Stimulated activated CD8-positive, alpha-beta memory T cell treated with anti-CD3 and anti-CD28 coated beads, Interleukin-7, amount 100 ng/mL, for 48 hours (primary cell): ENCODE measurements around the gene HABP2.

Experiments
- DNase-seq, 2 donors: peaks; one replicate each; pipeline ENCODE4 v3.0.0-alpha.2; 2020; ENCODE audit warnings: low read depth in 1 of 2; ENCODE audit errors: extremely low read depth in 1 of 2

HABP2 gene

DNA sequence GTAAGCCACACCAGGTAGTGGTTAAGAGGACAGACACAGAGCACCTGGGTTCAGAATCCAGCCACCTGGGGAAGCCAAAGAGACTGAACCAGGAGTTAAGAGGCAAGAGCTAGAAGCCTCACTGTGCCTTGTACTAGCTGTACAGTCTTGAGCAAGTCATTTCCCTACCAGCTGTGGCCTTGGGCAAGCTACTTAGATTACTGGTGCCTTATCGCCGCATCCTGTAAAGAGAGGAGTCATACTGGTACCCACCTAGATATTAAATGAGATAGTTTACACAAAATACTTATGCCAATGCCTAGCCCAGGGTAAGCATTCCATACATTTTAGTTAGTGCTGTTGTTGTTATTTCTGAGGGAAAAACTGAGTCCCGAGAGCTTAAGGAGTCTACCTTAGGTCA, 47.7 kb downstream of the HABP2 start:
- no peak for DNase-seq

DNA sequence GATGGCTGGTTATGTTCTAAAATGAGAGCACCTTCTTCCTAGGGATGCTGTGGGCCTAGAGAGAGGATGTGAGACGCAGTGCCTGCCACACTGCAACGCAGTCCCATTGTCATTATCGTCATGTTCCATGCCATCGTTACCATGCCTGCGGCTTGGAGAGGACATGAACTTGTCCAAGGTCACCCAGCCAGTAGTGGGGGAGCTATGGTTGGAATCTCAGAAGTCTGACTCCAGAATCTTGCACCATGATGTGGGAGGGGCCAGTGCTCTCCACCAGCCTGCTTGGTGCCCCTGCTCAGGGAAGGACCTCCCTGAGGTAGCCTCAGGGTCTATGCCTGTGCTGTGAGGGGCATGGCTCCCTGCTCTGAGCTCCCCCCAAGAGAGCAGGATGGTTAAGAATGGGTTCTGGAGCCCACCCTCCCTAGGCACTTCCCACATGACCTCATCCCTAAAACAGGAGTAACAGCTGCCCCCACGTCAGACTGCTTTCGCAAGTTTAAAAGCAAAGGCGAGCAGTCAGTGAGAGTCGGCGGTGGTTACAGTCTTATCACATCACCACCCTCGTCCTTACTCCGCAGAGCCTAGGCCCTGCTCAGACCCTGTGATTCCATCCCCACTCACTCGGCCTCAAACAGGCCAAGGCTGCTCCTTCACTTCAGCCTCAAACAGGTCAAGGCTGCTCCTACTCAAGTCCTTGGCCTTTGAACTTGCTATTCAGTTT, 50.4 kb downstream of the HABP2 start:
- DNase-seq = no peak

DNA sequence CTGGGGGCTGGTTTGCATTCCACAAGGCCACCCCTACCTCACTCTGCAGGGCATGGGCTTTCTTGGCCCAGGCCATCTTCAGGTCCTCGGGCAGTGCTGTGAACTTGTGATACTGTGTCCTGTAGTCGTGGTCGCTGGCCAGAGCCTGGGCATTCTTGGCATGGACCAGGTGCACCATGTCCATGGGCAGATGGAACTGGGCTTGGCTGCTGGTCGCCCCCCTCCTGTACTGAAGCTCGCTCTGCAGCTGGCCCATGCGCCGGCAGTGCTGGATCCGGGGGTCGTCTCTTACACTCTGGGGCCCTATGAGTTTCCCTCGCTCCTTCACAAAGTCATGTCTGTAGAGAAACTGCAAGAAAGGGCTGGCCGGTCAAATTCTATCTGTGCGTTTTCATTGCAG, 51.7 kb downstream of the HABP2 start:
- DNase-seq = no peak

DNA sequence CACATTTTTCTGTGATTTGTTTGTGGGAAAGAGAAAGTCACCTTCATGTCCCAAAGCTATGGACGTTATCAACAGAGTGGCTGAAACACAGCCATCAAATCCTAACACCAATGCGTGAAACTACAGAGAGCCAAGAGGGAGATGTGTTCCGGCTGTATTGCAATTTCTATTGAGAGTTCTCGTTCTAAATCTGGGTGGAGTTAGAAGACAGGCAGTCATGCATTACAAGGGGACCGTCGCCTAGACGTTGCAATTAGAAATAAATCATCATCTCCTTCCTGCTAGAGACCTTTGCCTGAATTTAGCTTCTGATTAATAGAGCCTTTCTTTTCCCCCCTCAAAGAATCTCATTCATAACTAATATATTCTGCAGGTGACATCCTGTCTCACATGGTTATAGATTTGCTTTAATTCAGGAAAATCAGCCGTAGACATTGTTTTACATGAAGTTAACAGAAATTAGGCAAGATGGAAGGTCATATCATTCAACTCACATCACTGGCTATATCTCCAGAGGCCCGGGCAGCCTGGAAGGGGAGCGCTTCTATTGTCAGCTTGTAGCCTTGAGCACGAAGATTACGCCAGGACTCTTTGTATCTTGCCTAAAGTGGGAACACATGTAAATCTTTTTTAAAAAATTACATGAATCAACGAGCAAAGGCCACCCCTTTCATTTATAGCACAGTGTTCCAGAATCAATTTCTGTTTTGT, 52.6 kb downstream of the HABP2 start:
- no peak for DNase-seq

DNA sequence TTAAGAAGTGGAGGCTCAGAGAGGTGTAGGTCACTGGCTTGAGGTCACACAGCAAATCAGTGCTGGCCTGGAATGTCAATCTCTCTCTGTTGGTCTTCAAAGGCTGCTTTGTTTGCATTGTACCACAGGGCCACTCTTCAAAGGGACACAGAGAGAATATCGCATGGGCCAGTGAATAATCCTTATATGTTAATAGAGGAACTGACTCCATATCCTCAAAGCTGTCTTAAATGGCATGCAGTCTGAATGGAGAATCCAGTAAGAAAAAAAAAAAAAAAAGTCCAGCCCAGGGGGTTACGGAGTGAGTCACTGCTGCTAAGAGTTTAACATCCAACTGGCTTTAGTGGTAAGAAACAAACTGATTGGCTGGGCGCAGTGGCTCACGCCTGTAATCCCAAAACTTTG, 56.9 kb downstream of the HABP2 start:
- DNase-seq = no peak

DNA sequence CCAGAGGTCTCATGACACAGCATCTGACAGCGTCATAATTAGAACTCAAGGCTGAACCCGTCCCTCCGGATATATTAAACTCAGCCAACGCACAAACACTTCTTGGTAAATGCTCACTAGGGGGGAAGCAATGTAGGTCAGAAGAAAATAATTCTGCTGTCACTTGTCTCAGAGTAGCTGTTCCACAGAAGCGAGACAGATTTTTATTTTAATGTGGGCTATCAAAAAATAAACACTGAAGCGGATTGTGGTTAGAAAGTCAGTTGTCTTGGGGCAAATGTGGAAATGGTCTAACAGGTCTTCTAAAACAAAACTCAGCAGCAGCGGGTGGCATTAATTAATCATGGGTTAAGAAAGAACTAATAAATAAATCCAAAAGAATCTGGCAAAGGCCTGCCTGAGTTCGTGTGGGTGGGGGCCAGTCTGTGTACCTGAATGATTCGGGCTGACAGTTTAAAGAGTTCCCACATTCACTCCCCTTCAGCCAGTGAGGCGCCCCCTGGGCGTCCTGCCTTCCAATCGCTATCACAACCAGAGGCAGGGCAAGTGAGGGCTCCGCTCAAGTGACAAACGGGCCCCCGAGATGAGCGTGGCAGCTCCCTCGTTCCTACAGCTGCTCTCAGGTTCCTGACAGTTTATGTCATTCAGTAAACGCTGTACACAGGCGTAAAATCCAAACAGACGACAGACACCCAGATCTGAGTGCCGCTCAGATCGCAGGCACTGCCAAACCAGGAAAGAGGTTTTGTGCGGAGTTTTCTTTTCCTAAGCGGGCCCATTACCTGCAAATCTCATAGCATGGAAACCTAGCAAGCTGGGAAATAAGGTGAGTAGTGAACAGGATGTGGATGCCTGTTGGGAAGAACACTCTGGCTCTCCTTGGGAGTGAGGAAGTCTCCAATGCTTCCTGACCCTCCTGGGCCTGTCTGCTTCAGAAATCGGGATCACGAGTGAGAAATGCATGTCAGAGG, 58.1 kb downstream of the HABP2 start:
- no peak for DNase-seq

DNA sequence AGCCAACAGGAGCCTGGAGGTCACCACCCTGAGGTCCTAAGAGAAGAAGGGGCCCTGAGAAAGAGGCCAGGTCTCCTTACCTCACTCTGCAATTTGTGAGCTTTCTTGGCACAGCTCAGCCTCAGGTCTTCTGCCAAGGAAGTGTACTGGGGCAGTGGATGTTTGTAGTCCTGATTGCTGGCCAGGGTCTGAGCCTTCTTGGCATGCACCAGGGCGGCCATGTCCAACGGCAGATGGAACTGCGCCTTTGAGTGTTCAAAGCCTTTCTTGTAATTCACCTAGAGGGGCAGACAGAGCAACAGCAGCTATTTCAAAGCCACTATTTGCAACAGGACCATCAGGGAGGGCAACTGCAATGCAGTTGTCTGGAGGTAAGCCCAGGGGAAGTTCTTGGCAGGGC, 59.3 kb downstream of the HABP2 start:
- DNase-seq = no peak

DNA sequence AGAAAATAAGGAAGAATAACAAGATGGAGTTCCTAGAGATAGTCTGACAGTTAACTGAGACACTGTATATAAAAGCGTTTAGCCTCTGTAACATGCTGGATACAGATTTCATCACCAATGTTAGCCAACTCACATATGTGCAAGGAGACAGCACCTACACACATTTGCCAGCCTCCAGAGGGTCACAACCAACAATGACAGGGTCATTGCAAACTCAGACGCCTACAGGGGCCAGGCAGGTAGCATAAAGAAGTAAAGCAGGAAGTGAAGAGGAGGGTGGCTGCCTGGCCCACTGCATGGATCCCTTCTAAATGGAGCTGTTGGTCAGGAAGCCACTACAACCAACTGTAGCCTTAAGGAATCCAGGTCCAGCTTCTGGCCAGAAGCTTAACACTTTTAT, 60.6 kb downstream of the HABP2 start:
- no peak for DNase-seq

DNA sequence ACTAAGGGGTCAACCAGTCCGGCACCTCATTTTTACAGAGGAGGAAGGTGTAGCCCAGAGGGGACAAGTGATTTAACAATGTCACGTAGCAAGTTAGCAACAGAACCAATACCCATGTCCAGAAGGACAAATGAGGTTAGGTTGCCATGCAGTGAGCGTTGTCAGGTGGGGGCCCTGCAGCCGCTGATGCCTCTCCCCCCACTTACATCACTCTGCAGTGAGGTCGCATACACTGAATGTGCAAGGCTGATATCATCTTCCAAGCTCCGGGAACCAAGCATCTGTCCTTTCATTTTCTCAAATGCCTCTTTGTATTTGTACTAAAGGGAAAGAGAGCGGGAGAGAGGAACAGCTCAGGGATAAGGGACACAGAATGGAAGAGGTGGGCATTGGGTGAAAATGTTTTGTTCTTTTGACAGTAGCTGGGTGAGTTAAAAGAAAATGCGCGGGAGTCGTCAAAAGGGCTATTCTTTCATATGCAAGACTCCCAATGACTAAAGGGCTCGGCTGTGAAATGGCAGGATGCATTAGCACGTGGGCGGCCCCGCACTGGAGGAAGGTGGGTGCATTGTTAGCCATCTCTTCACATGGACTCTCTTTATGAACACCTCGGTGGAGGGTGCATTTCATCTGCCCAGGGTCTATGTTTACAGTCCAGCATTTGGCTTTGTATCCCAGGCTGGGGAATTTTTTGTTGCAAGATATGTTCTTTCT, 61.3 kb downstream of the HABP2 start:
- DNase-seq = no peak

DNA sequence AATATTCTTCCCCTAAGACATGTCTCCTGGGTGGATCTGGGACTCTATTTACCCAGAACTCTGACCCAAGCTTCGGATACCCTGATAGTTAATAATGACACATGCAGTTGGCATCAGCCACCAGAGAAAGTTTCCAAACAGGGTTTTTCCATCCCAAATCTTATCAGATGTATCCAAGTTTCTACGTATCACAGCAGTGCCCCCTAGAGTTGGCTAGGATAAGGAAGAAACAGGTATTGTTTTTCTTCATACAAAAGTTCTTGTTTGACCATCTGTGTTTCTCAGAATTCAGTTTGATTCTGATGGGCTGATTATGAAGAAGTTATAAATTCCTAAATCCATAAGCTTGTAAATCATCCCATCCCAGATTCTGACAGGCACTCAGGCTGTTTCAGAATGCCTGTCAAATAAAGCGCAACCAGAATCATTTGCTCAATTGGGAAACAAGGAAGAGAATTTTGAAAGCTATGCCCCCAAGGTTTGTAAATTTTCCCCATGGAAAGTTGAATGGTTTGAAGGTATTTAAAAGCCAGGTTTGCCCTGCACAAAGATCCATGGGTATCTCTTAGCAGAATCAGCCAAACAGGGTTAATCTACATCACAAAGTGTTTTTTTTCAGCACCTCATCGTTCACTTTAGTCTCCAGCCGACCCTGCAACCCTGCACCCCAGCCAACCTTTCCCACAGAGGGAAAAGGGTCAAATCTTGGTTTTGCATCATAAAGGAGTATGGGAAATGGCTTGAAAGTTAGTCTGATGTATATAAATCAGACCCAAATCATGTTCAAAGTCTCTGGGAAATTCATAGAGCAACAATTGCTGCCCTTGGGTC, 63.6 kb downstream of the HABP2 start:
- no peak for DNase-seq

DNA sequence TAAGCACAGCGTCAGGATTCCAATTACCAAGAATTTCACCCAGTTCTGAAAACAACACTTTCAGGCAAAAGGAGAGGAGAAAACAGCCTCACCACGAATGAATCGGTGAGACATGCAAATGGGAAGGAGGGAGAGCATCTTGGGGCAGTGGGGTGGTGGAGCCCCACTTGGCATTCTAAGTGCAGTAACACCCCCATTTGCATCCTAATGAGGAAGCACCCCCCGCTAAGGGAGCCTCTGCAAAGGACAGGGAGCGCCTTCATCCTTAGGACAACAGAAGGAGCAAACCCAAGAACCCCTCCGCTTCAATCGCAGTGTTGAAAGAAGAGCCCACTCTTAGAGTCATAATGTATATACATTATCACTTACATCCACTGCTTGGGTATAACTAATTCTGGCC, 64.2 kb downstream of the HABP2 start:
- no peak for DNase-seq

DNA sequence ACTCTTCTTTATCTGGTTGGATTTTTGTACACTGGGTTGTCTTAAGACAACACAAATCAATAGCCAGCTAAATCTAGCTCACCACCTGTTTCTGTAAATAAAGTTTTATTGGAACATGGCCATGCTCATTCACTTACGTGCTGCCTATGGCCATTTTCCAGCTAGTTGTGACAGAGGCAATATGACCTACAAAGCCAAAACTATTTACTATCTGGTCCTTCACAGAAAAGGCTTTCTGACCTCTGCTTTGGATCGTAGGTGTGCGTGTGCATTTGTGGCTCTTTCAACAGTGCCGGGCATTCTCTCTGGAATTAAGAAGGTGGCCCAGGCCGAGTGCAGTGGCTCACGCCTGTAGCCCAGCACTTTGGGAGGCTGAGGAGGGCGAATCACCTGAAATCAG, 65.5 kb downstream of the HABP2 start:
- DNase-seq = no peak

DNA sequence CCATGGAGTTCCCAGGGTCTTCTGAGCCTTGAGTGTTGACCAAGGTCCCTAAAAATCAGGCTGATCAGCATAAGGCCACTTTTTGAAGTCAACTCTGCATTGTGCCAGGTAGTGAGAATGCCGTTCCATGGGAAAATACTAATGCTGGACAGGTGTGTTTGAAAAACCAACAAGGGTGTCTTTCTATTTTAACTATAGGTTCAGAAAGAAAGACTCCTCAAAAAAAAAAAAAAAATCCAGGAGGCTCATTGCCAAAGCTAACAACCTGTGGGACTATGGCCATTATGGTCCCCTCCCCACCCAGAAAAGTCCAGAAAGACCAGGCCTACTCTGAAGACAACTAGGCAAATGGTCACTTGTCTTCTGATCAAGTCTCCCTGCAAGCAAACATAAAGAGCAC, 66.5 kb downstream of the HABP2 start:
- DNase-seq = no peak

DNA sequence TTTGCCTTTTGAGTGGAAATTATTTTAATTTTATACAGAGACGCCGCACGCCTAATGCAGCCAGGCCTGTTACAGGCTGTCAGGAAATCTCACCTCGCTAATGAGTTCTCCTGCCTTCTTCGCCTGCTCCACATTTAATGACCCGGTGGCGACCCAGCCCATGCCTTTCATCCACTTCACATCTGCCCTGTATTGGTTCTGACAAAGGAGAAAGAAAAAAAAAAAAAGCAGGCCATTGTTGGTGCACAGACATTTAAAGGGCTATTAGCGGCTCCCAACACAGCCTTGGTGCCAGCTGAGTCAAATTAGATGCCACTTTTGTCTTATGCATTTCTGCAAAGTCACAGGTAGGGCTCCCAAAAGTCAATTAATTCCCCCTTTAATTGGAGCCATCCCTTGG, 67.7 kb downstream of the HABP2 start:
- no peak for DNase-seq

DNA sequence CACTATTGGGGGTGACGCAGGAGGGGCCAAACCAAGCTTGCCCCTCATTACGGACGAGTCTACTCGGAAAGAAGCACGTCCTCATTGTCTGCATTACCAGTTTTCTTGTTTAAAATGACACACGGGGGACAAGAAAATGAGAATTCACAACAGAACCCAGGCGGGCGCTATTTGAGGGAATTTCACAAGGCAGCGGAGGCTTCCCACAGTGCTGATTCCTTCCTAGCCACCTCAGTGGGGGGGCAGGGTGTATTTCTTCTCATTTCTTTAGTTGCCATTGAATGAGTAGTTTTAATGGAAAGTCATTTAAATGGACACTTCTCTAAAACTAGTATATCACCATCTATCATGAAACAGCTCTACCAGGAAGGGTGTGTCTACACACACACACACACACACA, 68.1 kb downstream of the HABP2 start:
- DNase-seq = no peak

DNA sequence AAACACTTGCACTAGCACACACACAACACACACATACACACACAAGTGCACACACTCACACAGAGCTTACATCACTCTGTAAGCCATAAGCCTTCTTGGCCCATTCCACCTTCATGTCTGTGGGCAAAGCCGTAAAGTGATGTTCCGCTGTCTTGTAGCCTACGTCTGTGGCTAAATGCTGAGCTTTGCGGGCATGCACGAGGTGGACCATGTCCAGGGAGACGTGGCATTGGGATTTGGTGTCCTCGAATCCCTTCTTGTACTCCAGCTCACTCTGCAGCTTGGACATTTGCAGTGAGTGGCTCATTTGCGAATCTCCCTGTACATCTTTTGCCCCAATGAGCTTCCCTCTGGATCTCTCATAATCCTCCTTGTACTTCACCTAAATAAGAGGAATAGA, 68.9 kb downstream of the HABP2 start:
- DNase-seq = no peak

DNA sequence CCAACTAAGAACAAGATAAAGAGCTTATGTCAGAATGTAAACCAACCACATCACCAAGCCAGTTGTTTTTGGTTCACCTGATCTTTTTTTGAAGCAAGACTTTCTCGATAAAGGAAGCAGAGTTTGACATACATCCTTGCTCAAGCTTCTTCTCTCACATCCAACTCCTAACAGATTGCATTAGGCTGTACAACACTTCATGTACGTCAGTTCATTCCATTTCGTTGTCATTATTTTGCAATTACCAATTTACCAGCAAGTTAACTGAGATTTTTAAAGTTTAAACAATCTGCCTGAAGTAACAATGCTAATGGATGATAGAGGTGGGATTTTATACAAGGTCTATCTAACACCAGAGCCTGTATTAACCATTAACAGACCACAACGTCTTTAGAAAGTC, 70.0 kb downstream of the HABP2 start:
- no peak for DNase-seq

DNA sequence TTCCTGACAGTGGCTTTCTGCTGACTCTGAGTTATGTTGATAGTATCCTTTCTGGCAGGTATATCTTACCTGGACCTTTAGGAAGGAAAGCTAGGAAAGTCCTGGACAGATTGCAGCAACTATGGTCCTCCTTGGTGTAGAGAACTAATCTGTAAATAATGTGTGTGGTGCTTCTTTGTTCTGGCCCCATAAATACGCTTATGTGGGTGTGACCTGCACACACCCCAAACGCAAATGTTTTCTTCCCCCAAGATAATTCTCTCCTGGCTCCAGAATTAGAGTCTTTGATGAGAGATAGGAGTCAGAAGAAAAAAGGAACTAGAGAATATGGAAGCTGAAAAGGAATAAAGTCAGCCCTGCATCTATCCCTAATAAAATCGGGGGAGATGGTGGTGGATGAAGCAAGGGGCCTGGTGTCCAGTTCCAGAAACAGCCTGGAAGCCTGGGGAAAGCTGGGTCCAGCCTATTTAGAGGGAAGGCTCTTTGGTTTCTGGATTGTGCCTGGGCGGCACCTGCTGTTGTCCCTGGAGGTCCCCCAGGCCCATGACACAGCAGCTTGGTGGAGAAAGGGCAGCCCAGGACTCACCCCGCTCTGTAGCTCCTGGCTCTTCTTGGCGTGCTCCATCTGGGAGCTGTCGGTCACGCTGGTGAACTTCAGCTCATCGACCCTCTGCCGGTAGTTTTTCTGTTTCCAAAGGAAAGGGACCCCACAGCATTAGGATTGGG, 72.8 kb downstream of the HABP2 start:
- no peak for DNase-seq

DNA sequence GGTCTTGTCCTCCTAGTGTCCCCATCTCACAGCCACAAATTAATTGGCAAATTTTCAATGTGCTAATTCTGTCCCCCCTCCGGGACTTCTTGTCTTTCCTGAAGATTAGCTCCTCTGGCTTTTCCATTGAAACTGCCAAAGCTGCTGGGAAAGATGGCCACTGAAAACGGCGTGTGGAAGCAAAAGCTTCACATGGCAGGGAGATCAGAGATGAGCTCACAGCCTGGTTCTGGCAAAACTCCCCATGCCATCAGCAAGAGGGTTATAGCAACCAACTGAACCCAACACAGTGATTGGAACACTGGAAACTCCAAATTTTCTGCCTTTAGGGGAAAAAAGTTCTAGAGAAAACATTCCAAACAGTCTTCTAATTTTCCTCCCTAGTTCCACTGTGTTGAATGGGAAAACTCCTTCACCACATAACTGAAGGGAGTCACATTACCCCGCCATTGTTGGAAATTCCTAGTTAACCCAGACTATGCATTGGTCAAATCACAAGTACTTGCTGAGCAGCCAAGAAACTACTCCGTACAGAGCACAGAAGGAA, 74.0 kb downstream of the HABP2 start:
- DNase-seq = no peak
